Measurements from ENCODE around the gene CASQ1.

The CASQ1 gene

GRCh38 chr1:160232911-160233310 is 42.5 kb downstream of the CASQ1 start:
- no peak for DNase-seq

- DNase-seq, result no peak
Observed at GRCh38 chr1:160236806-160237205, 46.4 kb downstream of the CASQ1 start.

- DNase-seq, result no peak
Observed at GRCh38 chr1:160237558-160237957, 47.2 kb downstream of the CASQ1 start.

- DNase-seq, result no peak
Observed at GRCh38 chr1:160238408-160238807, 48.0 kb downstream of the CASQ1 start.

- no peak for DNase-seq
Observed at GRCh38 chr1:160239582-160240299, 49.4 kb downstream of the CASQ1 start.

- no peak for DNase-seq
Observed at GRCh38 chr1:160243767-160244166, 53.4 kb downstream of the CASQ1 start.

- DNase-seq, result no peak
Observed at GRCh38 chr1:160244209-160244608, 53.8 kb downstream of the CASQ1 start.

GRCh38 chr1:160245434-160245833 is 55.1 kb downstream of the CASQ1 start:
- no peak for DNase-seq

GRCh38 chr1:160247053-160247452 is 56.7 kb downstream of the CASQ1 start:
- no peak for DNase-seq

- no peak for DNase-seq
Observed at GRCh38 chr1:160251011-160251410, 60.6 kb downstream of the CASQ1 start.
